GM21526 (cell line): ENCODE results near the gene EDA.
"Not testable (repeated sequence)": the region's sequence is repeated elsewhere in the genome, so short reads cannot be mapped to it uniquely, and the experiment has no call there.

ENCODE experiments used
- ATAC-seq: cut with Tn5 transposase; IDR thresholded peaks from one replicate; pipeline ENCODE4 v1.9.1; 2021; ENCODE audit warnings: moderate library complexity; ENCODE audit not compliant: unreplicated experiment, low FRiP score

The EDA gene

DNA sequence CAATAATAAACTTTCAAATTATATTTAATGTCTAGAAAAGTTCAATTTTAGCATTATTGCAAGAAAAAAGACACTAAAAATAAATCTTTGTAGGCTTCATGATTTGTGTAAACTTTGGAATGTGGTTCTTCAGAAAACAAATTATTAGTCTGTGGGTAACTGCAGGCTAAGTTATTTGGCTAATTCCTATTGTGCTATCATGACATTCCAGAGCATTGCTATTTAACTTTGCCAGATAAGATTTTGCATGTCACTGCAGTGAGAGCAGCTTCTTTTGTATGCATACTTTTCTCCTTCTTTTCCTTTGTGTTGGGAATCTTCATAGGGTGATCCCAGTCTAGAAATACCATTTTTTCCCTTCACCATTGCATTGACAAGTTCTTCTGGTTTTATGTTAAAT is 303.8 kb downstream of the EDA start:
- no peak for ATAC-seq

DNA sequence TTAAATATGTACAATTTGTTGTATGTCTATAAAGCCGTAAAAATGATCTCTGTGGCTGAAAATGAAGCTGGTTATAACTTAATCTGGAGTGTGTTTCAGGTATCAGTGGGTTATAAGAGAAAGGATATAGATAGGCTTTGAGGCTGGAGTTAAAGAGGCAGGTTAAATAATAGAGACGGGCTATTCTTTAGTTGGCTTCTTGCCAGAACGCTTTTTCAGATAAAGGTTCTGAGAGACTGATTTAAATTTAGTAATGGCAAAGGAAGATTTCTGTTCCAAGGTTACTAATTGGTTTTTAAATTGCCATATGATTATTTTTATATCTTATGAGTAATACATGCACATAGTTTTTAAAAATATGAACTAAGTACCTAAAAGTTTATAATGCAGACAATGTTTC is 316.4 kb downstream of the EDA start:
- ATAC-seq = no peak

DNA sequence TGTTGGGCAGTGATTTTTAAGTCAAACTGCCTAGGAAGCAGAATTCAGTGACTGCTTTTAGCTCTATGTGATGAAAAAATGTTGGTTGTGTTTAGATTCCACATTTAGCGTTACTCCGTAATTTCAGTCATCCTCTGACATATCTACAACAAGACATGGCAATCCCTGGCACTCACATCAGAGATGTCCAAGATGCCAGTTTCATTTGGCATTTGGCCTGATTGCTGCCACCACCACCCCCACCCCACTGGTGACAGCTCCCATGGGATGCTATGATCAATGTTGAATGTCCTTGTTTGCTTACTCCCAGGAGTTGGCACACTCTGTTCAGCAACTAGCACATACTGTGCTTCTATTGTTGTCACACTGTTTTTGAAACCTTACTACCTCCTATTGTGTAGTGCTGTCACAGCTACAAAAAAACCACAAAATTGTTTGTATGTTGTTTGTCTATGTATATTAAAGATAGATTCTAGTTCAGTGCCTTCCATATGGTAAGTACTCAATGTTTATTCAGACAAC is 332.4 kb downstream of the EDA start:
- ATAC-seq = no peak

DNA sequence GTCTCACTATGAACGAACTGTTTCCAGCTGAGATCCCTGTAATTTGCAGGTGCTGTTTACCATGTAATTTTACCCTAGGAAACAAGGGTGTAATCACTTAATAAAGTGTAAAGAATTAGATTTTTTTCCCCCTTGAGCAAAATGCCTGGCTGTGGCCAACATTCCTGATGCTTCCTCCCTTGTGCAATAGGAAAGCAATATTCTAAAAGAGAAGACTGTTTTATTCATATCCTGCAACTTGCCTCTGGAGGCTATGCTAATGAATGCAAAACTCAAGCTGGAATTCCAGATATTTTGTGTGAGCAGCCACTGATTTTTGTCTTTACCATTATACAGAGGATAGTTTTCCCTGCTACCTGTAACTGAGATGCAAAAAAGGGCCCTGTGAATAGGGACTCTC is 335.8 kb downstream of the EDA start:
- ATAC-seq = no peak

DNA sequence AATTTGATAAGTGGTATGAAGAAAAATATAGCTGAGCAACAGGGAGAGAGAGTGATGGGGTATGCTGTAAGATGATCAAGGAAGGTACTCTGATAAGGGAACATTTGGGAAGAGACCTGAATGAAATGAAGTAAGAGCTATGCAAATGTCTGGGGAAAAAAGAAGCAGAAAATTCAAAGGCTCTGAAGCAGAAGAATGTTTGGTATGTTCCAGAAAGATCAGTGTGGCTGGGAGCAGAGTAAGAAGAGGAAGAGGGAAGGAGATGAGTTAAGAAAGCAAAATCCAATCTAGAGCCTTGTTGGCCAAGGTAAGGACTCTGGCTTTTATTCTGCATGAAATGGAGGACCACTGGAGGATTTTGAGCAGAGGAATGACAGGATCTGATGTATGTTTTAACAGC is 343.8 kb downstream of the EDA start:
- ATAC-seq = no peak

DNA sequence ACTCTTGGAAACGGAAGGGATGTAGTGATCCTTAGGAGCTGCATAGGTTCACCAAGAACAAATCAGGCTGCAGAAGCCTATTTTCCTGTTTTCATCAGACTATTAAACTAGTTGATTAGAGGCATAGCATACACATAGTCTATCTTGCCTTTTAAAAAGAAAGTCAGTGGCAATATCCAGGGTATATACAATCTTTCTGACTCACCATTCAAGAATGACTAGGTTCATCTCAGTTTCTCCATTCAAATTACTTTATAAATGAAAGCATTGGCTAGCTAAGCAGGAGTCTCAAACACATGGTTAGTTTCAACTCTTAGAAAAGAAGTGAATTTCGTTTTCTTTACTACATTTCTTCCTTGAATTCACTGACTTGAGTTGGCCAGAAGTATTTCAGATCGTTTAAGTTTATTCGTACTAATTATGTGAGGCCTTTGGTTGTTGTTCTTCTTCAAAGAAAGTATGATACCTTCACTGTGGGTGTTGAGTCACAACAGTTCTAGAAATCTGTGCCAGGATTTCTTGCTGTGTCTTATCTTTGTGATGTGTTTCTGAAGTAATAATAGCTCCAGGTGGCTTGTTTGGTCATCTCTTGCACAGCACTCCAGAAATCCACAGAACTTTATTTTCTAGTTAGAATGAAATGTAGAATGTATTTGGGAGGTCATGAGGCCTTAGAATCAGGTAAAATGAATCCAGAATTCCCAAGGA is 345.6 kb downstream of the EDA start:
- no peak for ATAC-seq

DNA sequence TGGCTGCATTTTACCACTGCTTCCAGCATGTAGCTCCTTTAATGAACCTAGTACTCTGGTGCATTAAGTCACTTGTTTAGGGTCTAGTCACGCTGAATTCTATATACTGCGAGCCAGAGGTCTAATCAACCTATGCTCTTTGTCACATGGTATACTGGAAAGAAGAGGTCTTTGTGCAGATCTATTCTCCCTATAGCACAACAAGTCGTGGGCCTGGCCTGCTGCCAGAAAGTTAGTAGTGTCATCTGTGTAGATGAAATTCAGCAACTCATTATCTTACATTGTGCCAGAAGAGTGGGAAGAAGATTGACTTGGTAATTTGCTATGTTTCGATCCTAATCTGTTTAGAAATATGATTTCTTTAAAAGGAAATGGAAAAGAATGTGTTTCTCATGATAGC is 353.0 kb downstream of the EDA start:
- no peak for ATAC-seq

DNA sequence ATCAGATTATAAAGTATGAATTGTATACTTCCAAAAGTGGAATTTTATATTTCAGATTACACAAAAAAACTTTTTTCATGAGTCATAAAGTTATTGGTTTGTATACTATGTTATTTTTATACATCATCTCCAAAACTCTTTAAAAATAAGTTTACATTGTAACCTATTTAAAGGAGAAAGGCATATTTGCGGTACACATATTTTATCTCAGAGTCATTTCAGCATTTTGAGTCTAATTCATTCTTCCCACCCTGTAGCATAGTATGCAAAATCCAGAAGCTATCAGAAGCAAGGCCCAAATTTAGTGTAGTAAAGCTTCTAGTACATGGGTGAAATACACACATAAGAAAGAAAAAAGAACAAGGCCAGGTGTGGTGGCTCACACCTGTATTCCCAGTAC is 353.5 kb downstream of the EDA start:
- no peak for ATAC-seq

DNA sequence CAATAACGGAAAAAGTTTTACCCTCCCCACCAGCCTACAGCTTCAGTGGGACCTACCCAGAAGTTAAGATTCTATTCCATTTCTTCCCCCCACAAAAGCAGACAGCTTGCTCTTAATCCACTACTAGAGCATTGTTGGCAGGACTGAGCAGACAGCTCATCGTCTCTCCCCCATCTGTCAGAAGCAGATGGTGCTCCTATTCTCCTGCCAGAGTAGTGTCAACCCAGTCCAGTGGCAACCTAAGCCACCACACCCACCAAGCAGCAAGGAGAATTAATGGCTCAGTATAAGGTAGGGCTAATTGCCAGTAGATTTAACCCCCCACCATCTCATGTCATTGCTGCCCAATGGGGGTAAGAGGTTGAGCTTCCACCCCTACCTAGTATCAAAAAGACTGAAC is 371.8 kb downstream of the EDA start:
- no peak for ATAC-seq

DNA sequence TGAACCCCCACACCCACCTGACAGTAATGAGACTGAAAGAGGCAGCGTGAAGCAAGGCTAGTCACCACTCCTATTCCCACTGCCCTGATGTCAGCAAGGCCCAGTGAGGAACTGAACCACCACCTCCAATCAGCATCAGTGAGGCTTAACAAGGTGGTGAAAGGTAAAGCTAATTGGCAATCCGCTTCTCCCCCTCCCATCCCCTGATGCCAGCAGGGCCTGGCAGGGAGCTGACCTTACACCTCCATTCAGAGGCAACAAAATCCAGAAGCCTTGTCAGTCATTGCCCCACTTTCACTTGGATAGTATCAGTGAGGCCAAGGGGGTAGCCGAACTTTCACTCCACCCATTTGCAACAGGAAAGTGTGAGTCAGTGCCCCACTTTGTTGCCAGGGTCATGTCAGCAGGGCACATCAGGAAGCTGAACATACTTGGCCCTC is 373.1 kb downstream of the EDA start:
- no peak for ATAC-seq

DNA sequence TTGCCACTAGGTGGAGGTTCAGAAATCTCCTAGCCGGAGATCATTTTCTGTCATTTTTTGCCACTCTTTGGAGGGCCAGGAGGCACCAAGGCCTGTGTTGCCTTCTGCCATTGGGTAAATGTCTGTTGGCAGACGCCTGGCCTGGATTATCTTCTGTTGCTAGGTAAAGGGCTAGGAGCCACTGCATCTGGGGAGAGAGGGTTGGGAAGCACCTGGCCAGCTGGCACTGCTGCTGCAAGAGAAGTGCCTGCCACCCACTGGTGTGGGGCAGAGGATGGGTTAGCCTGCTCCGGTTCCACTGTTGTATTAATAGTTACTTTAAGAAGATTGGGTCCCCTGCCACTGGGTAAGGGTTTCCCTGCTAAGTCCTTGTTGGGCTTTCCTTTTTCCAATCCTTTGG is 375.8 kb downstream of the EDA start:
- no peak for ATAC-seq

DNA sequence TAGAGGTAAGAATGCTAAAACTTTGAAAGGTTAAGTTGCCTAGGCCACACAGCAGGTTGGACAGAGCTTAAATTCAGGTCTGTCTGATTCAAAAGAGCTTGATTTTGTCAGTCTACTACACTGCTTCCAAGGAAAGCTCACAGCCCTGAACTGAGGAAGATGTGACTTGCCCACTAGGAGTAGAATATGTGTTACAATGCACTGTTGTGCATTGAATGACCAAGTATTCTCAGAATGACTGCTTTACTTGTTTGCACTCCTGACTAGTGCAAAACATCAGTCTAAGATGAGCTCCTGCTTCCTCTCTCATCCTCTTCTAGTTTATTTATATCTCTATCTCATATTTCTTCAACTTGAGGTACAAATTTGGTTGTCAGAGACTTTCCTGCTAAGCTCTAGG is 377.6 kb downstream of the EDA start:
- no peak for ATAC-seq

DNA sequence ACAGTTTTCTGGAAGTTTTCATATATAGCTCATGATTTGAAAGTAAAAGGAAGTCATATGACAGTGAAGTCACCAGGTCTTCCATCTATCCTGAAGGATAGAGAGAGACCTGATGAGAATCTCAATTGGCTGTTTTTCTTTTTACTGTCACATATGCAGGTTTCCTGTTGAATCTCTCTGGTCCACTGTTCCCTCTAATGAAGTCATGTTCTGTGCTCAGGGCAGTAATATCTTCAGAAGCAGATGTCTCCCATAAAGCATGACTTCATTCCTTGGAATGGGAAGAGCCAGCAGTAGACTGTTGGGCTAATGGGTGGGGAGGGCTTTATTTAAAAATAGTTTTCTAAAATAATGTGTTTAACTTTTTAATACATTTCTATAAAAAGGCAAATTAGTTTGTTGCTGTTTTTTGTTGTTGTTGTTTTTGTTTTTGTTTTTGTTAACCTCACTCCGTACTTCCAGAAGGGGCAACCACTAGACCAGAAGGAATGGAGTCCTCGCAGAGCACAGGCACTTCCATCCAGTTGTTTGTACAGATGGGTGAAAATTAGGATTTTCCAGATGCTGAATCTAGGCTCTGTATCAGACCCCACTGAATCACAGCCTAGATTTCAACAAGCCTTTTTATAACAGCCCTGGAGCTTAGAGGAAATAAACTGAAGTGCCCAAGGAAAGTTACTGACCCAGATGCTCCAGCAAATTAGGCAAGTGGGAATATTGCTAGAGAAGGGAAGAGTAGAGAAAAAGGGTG is 379.6 kb downstream of the EDA start:
- ATAC-seq = no peak

DNA sequence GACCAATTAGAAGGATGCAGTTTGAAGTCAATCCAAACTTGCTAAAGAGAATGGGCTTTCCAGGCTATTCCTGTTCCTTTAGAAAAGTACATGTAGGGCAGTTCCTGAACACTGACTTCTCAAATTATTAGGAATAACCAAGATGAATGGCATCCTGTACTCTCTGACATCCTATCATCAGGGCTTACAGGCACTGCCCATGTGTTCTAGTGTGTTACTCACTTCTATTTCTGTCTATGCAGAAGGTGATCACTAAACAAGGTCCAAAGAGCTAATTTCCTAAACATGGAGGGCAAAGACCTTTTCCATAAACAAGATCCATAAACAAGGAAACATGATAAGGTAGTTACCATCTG is 380.2 kb downstream of the EDA start:
- no peak for ATAC-seq

DNA sequence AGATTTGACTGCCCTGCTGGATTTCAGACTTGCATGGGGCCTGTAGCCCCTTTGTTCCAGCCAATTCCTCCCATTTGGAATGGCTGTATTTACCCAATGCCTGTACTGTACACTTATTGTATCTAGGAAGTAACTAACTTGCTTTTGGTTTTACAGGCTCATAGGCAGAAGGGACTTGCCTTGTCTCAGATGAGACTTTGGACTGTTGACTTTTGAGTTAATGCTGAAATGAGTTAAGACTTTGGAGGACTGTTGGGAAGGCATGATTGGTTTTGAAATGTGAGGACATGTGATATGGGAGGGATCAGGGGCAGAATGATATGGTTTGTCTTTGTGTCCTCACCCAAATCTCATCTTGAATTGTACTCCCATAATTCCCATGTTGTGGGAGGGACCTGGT is 382.4 kb downstream of the EDA start:
- not testable (repeated sequence) for ATAC-seq

DNA sequence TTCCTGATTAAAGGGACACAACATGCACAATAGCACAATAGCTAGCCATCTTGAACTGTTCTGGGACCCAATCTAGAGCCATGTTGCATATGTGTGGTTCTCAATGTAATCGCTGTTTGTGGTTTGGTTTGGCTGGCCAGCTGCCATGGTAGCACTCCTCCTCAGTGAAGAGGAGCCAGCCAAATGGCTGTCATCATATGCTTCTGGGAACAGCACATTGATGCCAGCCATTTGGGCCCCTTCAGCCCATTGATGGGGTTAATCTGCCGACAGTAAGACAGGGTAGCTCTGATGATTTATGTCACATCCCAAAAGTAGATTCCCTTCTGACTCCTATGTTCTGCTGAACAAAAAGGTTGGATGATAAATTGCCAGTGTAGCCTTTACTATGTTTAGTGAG is 385.4 kb downstream of the EDA start:
- ATAC-seq = no peak

DNA sequence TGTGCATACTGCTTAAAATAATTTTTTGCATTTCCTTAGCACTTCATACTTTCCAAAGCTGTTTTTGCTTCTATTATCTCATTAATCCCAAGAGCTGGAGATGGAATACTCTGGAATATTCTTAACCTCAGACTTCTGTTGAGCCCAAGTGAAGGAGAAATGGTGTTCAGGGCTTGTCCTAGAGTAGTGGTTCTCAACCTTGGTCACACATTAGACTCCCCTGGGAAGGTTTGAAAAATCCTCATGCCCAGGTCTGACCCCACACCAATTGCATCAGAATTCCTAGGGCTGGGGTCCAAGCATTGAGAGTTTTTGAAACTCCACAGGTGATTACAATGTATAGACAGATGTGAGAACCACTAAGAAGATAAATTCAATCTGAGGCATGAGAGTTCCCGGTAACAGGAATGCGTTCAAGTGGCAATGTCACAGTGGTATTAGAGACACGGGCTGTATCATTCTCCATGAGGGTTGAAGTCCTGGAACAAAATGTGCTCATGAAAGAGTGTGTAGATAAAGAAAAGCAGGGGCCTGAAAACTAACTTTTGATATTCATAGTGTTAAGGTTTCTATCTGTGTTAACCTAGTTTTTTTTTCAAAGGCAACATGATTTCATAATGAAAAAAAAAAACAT is 385.9 kb downstream of the EDA start:
- no peak for ATAC-seq

DNA sequence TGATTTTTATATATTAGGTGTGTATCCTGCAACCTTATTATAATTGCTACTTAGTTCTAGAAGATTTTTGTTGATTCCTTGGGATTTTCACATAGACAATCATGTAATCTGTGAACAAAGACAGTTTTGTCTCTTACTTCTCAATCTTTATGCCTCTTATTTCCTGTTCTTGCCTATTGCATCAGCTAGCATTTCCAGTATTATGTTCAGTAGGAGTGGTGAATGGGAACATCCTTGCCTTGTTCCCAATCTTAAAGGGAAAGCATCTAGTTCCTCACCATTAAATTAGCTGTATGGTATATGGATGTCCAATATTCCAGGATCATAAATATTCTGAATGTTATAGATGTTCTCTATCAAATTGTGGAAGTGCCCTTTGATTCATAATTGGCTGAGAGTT is 392.0 kb downstream of the EDA start:
- no peak for ATAC-seq

DNA sequence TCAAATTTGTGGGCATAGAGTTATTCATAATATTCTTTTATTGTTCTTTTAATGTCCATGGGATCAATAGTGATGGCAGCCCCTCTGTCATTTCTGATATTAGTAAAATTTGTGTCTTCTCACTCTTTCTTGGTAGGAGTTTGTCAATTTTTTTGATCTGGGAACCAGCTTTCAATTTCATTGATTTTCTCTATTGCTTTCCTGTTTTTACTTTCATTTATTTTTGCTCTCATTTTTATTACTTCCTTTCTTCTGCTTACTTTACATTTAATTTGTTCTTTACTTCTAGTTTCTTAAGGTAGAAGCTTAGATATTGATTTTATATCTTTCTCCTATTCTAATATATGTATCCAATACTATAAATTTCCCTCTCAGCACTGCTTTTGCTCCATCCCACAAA is 393.1 kb downstream of the EDA start:
- no peak for ATAC-seq

DNA sequence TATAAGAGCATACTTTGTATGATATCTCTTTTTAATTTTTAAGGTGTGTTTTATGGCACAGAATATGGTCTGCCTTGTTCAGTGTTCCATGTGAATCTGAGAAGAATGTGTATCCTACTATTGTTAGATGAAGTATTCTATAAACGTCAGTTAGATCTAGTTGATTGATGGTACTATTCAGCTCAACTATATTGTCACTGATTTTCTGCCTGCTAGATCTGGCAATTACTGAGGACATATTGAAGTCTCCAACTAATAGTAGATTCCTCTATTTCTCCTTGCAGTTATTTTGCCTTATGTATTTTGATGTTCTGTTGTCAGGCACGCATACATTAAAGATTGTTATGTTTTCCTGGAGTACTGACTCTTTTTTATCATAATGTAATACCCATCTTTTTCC is 394.1 kb downstream of the EDA start:
- ATAC-seq = no peak

DNA sequence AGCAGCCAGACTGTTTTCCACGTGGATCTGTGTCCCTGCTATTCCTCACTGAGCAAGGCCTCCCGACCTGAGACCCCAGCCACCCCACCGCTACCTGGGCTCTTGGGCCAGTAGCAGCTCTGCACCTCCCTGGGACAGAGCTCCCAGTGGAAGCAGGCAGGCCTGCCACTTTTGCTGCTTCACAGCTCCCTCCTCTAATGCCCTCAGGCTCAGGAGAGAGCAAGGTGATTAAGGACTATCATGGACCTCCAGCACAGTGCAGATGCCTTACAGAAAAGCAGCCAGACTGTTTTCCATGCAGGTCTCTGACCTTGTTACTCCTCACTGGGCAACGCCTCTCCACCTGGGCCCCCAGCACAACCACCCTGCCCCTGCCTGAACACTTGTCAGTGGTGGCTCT is 396.8 kb downstream of the EDA start:
- no peak for ATAC-seq
